HFF-Myc (cell line): ENCODE data around the gene SHROOM1.

Experiments
- DNase-seq: peaks from one replicate; pipeline ENCODE4 v3.0.0-alpha.2; 2011; ENCODE audit warnings: low read depth; ENCODE audit errors: extremely low read depth
- H3K4me3 ChIP-seq: replicated peaks from 2 replicates; pipeline ENCODE4 v1.5.1; 2011; ENCODE audit warnings: low read depth, mild to moderate bottlenecking, control low read depth, low read length
- TF ChIP-seq, protein P1 (sequence below): IDR thresholded peaks from 2 replicates; pipeline ENCODE4 v1.5.1; 2012; ENCODE audit warnings: mild to moderate bottlenecking, low read depth, low read length, control low read depth; ENCODE audit errors: missing control alignments

SHROOM1 gene

GRCh38 chr5:132774406-132774805 is 56.0 kb downstream of the SHROOM1 start:
- TF ChIP-seq, protein P1, sequence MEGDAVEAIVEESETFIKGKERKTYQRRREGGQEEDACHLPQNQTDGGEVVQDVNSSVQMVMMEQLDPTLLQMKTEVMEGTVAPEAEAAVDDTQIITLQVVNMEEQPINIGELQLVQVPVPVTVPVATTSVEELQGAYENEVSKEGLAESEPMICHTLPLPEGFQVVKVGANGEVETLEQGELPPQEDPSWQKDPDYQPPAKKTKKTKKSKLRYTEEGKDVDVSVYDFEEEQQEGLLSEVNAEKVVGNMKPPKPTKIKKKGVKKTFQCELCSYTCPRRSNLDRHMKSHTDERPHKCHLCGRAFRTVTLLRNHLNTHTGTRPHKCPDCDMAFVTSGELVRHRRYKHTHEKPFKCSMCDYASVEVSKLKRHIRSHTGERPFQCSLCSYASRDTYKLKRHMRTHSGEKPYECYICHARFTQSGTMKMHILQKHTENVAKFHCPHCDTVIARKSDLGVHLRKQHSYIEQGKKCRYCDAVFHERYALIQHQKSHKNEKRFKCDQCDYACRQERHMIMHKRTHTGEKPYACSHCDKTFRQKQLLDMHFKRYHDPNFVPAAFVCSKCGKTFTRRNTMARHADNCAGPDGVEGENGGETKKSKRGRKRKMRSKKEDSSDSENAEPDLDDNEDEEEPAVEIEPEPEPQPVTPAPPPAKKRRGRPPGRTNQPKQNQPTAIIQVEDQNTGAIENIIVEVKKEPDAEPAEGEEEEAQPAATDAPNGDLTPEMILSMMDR: no peak
- DNase-seq: no peak
- no peak overlapping the region for H3K4me3 ChIP-seq

- DNase-seq: no peak
- TF ChIP-seq, protein P1: no peak
- H3K4me3 ChIP-seq: no peak overlapping the region
Measured at GRCh38 chr5:132773601-132774355, 56.7 kb downstream of the SHROOM1 start.

DNA sequence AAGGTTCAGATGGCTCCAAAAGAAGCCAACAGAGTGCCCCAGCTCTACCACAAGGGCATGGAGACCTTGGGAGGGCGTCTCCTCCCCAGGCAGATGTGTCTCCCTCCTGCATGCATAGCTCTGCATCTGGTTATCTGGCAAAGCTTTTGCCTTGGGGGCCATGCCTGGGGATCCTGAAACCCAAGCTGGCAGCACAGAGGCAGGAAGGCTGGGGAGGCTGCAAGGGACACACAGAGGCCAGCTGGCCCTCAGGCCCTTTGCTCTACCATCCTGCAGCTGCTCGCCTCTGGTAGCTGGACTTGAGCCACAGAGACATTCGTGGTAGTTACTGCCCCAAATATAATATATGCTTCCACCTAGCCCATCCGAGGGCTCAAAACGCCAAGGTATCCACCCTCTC is 57.3 kb downstream of the SHROOM1 start:
- TF ChIP-seq, protein P1: no peak
- DNase-seq: no peak
- no peak overlapping the region for H3K4me3 ChIP-seq

- H3K4me3 ChIP-seq: no peak overlapping the region
- TF ChIP-seq, protein P1: no peak
- DNase-seq: no peak
Measured at GRCh38 chr5:132772291-132773070, 58.0 kb downstream of the SHROOM1 start.
